Adrenal gland (tissue), 12 donors: ENCODE results near the gene CYBC1. TPM values are rescaled to one million over a fixed set of nuclear protein-coding genes. Genes with fewer than 3 reads are reported as not detected.

Experiments
- DNase-seq, 7 donors: peaks; one replicate each; pipeline ENCODE4 v3.0.0-alpha.2; 2019 to 2020
- H3K27ac ChIP-seq, 5 donors: fragments of 200-600 bp; sonication (generic) in 4 of 5; 1 replicate in 3 of 5; 2 replicates in 2 of 5; pipeline versions ENCODE4 v1.5.1 to v1.8.0; 2016 to 2020; ENCODE audit warnings: mild to moderate bottlenecking in 1 of 5
- H3K27me3 ChIP-seq: fragments of 200-600 bp; 2 replicates; pipeline ENCODE4 v1.8.0; 2021
- H3K36me3 ChIP-seq, 2 donors: fragments of 200-600 bp; replicated peaks in 1 of 2; 1 replicate in 1 of 2; 2 replicates in 1 of 2; pipeline versions ENCODE4 v1.5.1 to v1.8.0; 2018 to 2022
- H3K4me1 ChIP-seq, 2 donors: fragments of 200-600 bp; replicated peaks in 1 of 2; 1 replicate in 1 of 2; 2 replicates in 1 of 2; pipeline versions ENCODE4 v1.5.1 to v1.8.0; 2018 to 2021
- H3K4me3 ChIP-seq, 4 donors: fragments of 200-600 bp; sonication (generic) in 3 of 4; one replicate each; pipeline ENCODE4 v1.5.1; 2016 to 2018
- H3K9me3 ChIP-seq, 3 donors: fragments of 200-600 bp; sonication (generic) in 1 of 3; replicated peaks in 1 of 3; 1 replicate in 2 of 3; 2 replicates in 1 of 3; pipeline versions ENCODE4 v1.5.1 to v1.8.0; 2016 to 2021
- POLR2A ChIP-seq, 2 donors: fragments of 450-650 bp; IDR thresholded peaks; one replicate each; pipeline ENCODE4 v1.6.1; 2017; ENCODE audit warnings: antibody characterized with exemption in 2 of 2, mild to moderate bottlenecking in 2 of 2, moderate library complexity in 1 of 2
- WGBS, 4 donors: extraction: QIAGEN DNeasy Blood & Tissue Kit in 2 of 4; methylation state at CpG; one replicate each; pipeline versions ENCODE4 v1.1.5 to v1.1.7; 2013 to 2017; 5-methylcytosine and 5-hydroxymethylcytosine counted together
- intact Hi-C, 2 donors: fragments of 100-400 bp; cut with DNase I; formaldehyde crosslinking; loops; one replicate each; pipeline versions ENCODE4 v1.14.1 to v1.15.0; 2022 to 2023
- polyA plus RNA-seq, 3 donors: library from polyadenylated mRNA; stranded (reverse); fragments of 200-250 nt in 2 of 3; fragments of 350-450 nt in 1 of 3; fragmentation: Illumina TruSeq in 1 of 3; extraction: RNeasy Lipid Tissue Mini Kit (QIAGEN cat#74804) in 1 of 3; gene quantifications; one replicate each; pipeline ENCODE4 v1.2.3, GENCODE V29; 2013 to 2014
- total RNA-seq, 9 donors: library from RNA; depleted of rRNA in 4 of 9; stranded (reverse); fragments of >200 nt in 4 of 9; fragments of 120-200 nt in 1 of 9; fragmentation: NEBNext Ultra II Directional in 1 of 9; extraction: Animal tissue kit (Norgen Biotek cat#: 25700) in 1 of 9; gene quantifications; one replicate each; pipeline versions ENCODE4 v1.1.0 to v1.2.4, GENCODE V29; 2013 to 2023
- TF ChIP-seq, protein P1 (sequence below), 6 experiments: fragments of 450-650 bp in 4 of 6; fragments of 200-600 bp in 2 of 6; sonication (generic) in 1 of 6; IDR thresholded peaks; 1 replicate in 5 of 6; 2 replicates in 1 of 6; pipeline versions ENCODE4 v1.5.1 to v1.8.0; 2016 to 2021; ENCODE audit warnings: antibody characterized with exemption in 6 of 6, mild to moderate bottlenecking in 2 of 6, moderate library complexity in 1 of 6
- donor health status: healthy with polysubstance abuse.
- donor health status: Bipolar disorder and iron deficiency.
- donor health status: DM: yes; HTN: yes; CAD: no.
- donor health status: DM: no; HTN: no; CAD: no.
- donor health status: DM: no; HTN: no; CAD: no.
- donor health status: DM: yes; HTN: yes; CAD: no.

Gene CYBC1
- total and polyA plus RNA-seq, 12 donors = 34.6 to 160 (median 69.9) TPM

DNA sequence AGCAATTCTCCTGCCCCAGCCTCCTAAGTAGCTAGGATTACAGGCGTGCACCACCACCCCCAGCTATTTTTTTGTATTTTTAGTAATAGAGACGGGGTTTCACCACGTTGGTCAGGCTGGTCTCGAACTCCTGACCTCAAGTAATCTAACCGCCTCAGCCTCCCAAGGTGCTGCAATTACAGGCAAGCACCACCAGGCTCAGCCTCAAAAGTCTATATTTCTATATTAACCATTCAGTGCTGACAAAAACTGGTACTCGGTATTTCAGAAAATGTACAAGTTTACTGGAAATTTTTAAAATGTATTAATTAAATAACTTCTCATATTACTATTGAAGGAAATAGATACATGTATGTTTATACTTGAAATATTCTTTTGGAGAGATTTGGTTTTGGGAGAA, 33.8 kb downstream of the CYBC1 start:
- H3K27me3 ChIP-seq = no peaks in the 10 kb centered on the region
- no peak overlapping the region for H3K4me3 ChIP-seq
- H3K27ac ChIP-seq = no peak overlapping the region
- DNase-seq = no peak
- H3K9me3 ChIP-seq = no peaks in the 10 kb centered on the region
- TF ChIP-seq, protein P1, sequence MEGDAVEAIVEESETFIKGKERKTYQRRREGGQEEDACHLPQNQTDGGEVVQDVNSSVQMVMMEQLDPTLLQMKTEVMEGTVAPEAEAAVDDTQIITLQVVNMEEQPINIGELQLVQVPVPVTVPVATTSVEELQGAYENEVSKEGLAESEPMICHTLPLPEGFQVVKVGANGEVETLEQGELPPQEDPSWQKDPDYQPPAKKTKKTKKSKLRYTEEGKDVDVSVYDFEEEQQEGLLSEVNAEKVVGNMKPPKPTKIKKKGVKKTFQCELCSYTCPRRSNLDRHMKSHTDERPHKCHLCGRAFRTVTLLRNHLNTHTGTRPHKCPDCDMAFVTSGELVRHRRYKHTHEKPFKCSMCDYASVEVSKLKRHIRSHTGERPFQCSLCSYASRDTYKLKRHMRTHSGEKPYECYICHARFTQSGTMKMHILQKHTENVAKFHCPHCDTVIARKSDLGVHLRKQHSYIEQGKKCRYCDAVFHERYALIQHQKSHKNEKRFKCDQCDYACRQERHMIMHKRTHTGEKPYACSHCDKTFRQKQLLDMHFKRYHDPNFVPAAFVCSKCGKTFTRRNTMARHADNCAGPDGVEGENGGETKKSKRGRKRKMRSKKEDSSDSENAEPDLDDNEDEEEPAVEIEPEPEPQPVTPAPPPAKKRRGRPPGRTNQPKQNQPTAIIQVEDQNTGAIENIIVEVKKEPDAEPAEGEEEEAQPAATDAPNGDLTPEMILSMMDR (IDR thresholded peaks at IDR 0.05) = no peak
- no peak for TF ChIP-seq POLR2A (IDR thresholded peaks at IDR 0.05)
- H3K36me3 ChIP-seq = peaks cover 0 to 13% of the 10 kb centered on the region in 2 donors
- WGBS, 4 donors = 89 to 91% (median 90%) methylated on average over 6 of the region's 6 CpGs
- intact Hi-C loops = no loop called here
- peaks cover 6 to 27% of the 10 kb centered on the region in 2 donors for H3K4me1 ChIP-seq

DNA sequence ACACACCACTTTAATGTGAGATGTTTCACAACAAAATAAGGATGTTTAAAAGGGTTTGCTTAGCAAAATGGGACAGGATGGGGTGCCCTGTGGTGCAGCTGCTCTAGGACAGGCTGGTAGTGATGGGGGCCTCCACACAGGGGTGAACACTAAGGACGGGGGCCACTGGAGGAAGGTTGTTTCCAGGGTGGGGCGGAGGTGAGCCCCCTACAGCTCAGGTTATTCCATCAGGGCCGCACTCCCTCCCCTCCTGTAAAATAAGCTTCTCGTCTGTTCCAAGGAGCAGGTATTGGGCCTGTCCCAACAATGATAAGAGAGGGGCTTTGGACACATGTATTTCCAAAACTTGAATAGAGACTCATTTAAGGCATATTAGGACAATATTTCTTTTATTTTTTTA, 34.3 kb downstream of the CYBC1 start:
- intact Hi-C loops = no loop called here
- 88 to 94% (median 92%) methylated on average over 4 of the region's 4 CpGs for WGBS, 4 donors

DNA sequence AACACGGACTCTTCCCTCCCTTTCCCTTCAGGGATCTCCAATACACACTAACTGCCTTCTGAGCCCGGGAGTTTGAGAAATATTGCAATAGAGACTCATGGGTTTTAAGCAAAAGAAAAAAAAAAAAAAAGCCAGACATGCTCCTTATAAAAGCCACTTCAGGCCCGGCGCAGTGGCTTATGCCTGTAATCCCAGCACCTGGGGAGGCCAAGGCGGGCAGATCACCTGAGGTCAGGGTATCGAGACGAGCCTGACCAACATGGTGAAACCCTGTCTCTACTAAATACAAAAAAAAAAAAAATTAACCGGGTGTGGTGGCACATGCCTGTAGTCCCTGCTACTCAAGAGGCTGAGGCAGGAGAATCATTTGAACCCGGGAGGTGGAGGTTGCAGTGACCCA, 34.8 kb downstream of the CYBC1 start:
- intact Hi-C loops = no loop called here
- TF ChIP-seq POLR2A (IDR thresholded peaks at IDR 0.05) = no peak
- TF ChIP-seq, protein P1 (IDR thresholded peaks at IDR 0.05) = no peak

More for the DNA sequence above, 34.3 kb downstream of the CYBC1 start:
- Histone ChIP-seq H3K4me3 (no peak overlapping the region), H3K9me3 (no peaks in the 10 kb centered on the region), H3K27me3 (no peaks in the 10 kb centered on the region), H3K4me1 (peaks cover 6 to 27% of the 10 kb centered on the region in 2 donors), H3K36me3 (peaks cover 0 to 11% of the 10 kb centered on the region in 2 donors), H3K27ac (no peak overlapping the region)
- TF ChIP-seq, protein P1 (IDR thresholded peaks at IDR 0.05) = no peak
- DNase-seq = no peak

DNA sequence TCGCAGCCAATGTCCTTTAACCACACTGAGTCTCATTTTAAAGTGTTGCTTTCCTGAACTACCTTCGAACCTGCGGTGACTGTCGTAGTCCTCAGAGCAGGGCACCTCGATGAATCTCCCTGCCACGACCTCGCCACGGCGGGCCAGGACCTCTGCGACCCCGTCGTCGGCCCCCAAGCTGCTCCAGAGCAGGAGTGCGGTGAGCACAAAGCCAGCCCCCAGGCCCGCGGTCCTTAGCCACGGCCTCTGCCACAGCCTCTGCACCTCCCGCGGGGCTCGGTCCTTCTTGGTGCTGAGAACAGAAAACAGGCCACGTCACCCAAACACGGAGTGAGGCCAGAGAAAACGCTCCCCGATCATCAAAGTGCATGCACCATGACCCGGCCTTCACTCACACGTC, 35.2 kb downstream of the CYBC1 start:
- H3K27me3 ChIP-seq = no peaks in the 10 kb centered on the region
- 88 to 91% (median 90%) methylated on average over 24 to 26 of the region's 26 CpGs for WGBS, 4 donors
- H3K36me3 ChIP-seq = peaks cover 0 to 7% of the 10 kb centered on the region in 2 donors
- DNase-seq = no peak
- intact Hi-C loops = no loop called here
- no peaks in the 10 kb centered on the region for H3K9me3 ChIP-seq
- no peak overlapping the region for H3K4me3 ChIP-seq
- TF ChIP-seq POLR2A (IDR thresholded peaks at IDR 0.05) = no peak
- TF ChIP-seq, protein P1 (IDR thresholded peaks at IDR 0.05) = no peak
- peaks cover 6 to 27% of the 10 kb centered on the region in 2 donors for H3K4me1 ChIP-seq
- H3K27ac ChIP-seq = no peak overlapping the region

More for the DNA sequence above, 34.8 kb downstream of the CYBC1 start:
- Histone ChIP-seq H3K27me3 (no peaks in the 10 kb centered on the region), H3K27ac (no peak overlapping the region), H3K4me1 (peaks cover 6 to 27% of the 10 kb centered on the region in 2 donors), H3K9me3 (no peaks in the 10 kb centered on the region), H3K36me3 (peaks cover 0 to 7% of the 10 kb centered on the region in 2 donors), H3K4me3 (no peak overlapping the region)
- no peak for DNase-seq
- WGBS, 4 donors = 91 to 99% (median 93%) methylated on average over 9 of the region's 9 CpGs
